ENCODE measurements around the gene PODXL.

GRCh38 chr7:131507592-131508331, 48.7 kb downstream of the PODXL start:
- no peak for TF ChIP-seq ZNF791 (tag by site-specific recombination; IDR thresholded peaks at IDR 0.05)
- no peak for TF ChIP-seq ZFP37 (tag by site-specific recombination; IDR thresholded peaks at IDR 0.05)
- peak; percentile 81 for TF ChIP-seq CTCF (tag by site-specific recombination; IDR thresholded peaks at IDR 0.05)
- no peak for TF ChIP-seq ZBTB10 (tag by site-specific recombination; IDR thresholded peaks at IDR 0.05)
- no peak for TF ChIP-seq ZNF558 (tag by site-specific recombination; IDR thresholded peaks at IDR 0.05)
- no peak for TF ChIP-seq ZNF768 (tag by site-specific recombination; IDR thresholded peaks at IDR 0.05)
- no peak for TF ChIP-seq ZNF10 (tag by site-specific recombination; IDR thresholded peaks at IDR 0.05)
